GM18868 (cell line): ENCODE results near the gene GLRA1.
"Not testable (repeated sequence)": the region's sequence is repeated elsewhere in the genome, so short reads cannot be mapped to it uniquely, and the experiment has no call there.

ENCODE experiments used
- ATAC-seq: cut with Tn5 transposase; IDR thresholded peaks from one replicate; pipeline ENCODE4 v1.9.1; 2021; ENCODE audit warnings: mild to moderate bottlenecking, moderate library complexity; ENCODE audit not compliant: unreplicated experiment

Gene GLRA1

DNA sequence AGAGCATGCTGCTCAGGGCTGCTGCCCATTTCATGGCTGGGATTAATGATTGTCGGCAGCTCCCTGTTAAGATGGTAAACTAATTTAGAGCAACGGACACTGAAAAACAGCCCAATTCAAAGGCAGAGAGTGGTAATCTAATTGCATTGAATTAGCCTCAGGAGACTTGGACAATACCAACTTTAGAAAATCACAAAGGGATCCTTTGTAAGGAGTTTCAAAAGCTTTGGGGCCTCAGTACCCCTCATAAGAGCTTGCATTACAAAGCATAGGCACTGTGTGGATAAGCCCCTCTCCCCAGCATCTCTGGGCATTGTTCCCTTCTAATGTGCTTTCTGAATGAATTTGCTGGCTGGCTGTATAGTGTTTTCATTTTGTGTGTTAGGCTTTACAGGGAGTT lies 6.7 kb downstream of the GLRA1 start:
- ATAC-seq, result no peak

DNA sequence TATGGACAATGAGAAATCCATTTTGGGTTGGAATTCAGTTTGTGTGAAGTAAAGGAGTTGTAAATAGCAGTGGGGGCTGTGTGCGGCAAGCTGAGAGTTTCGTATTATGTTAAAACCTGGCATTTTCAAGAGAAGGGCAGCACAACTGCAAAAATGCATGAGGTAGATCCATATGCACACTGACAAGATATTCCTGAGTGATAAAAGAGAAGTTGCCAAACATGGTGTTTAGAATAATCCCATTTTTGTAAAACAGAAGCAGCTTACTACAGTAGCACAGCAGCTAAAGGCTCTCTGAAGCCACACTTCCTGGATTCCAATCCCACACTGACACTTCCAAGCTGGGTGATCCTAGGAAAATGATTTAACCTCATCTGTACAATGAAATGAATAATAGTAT lies 11.2 kb downstream of the GLRA1 start:
- no peak for ATAC-seq

DNA sequence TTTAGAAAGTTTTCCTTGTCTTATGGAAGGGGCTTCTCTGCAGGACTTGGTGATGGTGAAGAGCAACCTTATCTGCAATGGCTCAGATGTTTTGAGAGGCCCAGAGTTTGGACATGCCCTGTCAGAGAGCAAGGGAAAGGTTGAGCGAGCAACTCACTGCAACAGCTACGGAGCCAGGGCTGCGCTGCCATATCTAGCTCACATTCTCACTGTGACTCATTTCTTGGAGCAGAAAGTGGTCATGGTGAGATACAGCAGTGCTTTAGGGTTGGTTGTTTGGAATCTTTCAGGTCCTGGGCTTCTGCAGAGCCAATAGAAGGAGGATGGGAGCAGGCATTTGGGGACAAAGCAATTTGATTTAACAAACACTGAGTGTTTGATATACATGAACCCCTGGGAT lies 12.3 kb downstream of the GLRA1 start:
- ATAC-seq, result no peak

DNA sequence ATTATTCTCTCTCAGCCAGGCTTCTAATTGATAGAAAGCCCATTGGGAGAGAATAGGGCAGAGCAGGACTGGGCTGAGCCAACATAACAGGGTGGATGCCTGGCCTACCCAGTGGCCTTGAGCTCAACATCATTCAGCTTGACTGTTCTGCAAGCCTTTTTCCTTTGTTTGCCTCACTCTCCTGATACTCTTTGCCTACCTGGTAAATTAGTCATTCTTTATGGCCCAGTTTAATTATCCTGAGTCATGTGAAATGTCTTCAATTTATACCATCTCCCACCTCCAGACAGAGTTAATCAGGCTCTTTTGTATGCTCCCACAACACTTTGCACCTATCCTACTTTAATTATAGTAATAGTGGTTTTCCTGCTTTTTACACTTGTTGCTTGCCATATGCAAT lies 13.6 kb downstream of the GLRA1 start:
- ATAC-seq, result no peak

DNA sequence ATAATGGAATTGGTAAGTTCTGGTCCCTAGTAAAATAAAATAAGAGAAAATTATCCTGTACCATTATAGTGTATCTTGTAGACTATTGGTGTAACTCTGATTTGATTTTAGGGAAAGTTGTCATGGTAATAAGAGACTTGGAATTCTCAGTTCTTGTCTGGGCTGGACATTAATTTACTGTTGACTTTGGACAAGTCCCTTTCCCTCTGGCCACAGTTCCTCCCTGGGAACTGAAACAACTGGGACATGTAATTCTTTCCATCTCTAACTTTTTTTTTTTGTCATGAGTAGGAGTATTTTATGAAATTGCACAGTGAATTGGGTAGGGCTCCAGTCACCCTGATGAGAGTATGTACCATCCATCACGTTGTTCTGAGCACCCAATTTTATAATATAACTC lies 15.0 kb downstream of the GLRA1 start:
- no peak for ATAC-seq

DNA sequence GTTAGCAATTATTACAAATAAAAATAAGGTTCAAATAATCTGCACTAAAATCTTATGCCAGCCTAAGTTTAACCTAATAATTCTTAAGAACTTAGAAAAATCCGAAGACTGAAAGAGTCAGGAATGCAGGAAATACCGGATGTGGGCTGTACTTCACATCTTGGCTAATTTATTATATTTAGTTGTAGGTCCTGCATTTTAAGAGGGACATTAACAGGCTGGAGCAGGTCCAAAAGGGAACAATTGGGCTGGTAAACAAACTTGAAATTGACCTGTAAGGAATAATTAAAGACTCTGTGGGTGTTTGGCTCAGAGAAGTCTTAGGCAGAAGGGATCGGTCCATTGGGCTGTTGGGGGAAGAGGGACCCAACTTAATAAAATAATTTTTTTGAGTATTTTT lies 18.4 kb downstream of the GLRA1 start:
- no peak for ATAC-seq

DNA sequence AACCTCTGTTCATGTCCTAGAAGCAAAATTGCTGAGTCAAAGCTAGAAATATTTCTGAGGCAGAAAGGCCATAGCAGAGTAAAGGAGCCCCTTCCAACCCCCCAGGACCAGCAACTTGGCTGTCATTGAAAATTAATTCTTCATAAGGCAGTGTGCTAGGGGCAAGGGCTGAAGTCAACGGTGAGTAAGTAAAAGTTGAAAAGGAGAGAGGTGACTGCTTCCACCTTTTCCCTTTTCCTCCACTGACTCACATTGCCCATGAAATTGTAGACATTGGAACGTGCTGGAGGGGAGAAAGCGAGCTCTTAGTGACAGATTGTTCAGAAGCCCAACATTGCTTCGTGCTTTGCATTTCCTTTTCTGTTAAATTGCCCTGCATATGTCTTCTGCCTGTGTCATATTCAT lies 19.1 kb downstream of the GLRA1 start:
- peak; percentile 27 for ATAC-seq

DNA sequence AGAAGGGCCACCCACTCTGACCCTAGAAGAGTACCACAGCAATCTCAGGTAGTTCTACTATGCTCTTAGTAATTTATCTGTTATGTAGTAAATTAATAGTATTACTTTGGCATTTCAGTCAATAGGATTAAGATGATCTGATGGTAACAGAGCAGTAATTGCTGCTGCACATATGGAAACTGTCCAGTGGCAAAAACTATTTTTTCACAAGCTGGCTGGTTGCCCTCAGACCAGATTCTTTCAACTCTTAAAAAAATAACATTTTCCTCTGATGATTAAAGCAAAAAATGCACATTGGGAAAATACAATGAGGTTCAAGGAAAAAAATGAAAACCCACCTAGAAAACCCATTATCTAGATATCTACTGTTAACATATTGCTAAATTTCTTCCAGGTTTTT lies 19.7 kb downstream of the GLRA1 start:
- no peak for ATAC-seq

DNA sequence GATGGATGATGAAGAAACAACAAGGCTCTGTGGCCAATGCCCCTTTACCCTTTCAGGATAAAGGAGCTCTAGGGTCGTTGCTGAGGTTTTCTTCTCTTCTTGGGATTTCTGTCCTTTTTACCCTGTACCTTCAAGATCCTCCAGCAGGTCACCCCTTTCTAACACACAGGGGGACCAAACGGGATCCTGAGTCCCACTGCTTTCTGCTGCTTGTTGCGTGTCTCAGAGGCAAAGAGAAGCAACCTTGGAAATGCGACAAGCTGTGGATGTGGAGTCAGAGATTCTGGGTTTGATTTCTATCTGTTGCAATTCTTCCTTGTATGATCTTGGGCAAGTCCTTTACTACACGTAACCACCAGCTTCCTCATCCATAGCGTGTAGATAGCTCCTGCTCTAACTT lies 20.5 kb downstream of the GLRA1 start:
- ATAC-seq, result no peak

DNA sequence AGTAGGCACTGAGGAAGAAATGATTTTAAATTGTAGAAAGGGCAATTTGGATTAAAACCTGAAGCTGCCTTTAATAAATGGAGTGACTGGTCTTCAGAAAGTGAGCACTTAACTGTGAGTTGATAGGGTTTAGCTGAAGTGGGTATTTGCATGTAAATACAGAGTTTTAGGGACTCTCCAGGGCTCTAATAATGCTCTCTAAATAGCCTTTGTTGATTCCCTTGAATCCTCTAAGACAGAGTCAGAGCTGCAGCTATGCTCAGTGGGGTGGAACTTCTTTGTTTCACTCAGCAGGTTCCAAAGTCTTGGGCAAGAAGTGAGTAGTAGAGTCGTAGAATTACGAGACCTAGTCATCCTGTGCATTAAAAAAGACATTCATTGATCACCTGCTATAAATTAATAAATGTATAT lies 21.4 kb downstream of the GLRA1 start:
- ATAC-seq, result peak; percentile 94

DNA sequence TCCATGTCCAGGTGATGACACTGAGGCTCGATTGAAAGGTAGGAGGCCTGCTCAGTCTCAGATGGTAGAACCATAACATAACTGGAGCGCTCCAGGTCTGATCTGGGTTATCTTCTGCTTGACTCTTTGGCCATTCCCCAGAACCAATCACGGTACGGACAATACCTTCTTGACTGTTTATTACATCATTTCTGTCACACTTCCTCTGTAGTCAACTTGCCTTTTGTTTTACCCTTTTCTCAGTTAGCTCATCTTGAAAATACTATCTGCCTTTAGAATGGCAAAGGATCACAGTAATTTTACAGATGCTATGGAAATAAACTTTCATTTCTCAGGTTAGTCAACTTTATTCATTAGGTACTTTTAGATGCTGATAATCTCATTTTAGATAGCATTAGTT lies 22.4 kb downstream of the GLRA1 start:
- peak; percentile 36 for ATAC-seq

DNA sequence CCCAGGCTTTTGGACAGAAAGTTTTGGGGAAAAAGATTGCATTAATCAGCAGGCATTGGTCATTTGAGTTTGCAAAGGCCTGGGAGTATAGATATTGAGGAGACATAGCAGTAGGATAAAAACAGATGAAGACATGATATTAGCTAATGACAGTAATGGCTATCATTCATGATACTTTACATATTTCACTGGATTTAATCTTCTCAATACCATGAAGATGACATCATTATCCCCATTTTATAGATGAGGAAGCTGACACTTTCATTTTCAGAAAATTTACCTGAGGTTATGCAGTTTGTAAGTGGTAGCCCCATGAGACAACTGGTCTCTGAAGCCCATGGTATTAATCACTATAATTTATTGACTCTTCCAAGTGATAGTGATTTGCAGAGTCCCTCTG lies 23.0 kb downstream of the GLRA1 start:
- ATAC-seq, result no peak

DNA sequence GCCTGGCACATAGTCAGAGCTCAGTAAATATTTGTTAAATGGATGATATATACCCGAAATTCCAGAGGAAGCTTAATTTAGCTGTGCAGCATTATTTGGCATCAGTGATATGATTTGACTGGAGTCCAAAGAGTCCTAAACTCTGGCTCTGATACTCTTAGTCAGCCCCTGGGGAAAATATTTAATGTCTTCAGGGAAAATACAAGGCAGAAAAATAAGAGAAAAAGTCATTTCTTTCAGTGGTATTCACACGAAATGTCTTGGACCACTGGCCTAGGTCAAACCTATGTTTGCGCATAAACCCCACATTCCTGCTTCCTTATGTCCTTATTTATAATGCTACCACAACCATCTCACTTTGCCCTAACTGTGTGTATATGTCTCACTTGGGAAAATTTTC lies 23.8 kb downstream of the GLRA1 start:
- no peak for ATAC-seq

DNA sequence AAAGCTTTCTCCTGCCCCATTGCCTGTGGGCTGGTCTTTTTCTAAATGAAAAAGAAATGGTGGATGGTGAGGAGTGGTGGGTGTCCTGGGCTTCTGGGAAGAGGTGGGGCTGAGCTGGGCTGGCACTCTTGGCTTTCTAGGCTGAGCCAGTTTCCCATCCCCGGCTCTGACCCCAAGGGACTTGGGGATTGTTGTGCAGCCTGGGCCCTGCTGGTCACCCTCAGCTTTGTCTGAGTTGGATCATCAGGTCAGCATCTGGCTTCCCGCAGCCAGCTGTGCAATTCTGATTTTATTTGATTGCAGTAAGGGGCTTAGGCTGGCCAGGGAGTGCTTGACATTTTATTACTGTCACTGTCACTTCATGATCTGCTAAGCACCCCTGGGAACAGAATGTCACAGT lies 25.3 kb downstream of the GLRA1 start:
- no peak for ATAC-seq

DNA sequence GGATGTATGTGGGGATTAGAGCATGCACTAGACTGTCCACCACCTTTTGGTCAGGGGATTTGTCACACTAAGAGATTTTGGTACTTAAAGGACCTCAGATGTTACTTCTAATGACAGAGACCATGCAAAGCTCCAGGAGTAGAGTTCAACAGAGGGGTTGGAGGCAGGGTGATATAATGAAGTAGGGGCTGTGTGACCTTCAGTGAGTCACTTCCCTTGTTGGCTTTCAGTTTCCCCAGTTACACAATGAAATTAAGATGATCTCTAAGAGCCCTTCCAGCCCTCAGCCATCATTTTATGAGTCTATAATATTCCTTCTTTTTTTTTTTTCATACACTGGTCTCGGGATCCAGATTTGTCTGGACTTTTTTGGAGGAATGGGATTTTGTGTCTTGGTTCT lies 26.8 kb downstream of the GLRA1 start:
- ATAC-seq, result peak; percentile 26

DNA sequence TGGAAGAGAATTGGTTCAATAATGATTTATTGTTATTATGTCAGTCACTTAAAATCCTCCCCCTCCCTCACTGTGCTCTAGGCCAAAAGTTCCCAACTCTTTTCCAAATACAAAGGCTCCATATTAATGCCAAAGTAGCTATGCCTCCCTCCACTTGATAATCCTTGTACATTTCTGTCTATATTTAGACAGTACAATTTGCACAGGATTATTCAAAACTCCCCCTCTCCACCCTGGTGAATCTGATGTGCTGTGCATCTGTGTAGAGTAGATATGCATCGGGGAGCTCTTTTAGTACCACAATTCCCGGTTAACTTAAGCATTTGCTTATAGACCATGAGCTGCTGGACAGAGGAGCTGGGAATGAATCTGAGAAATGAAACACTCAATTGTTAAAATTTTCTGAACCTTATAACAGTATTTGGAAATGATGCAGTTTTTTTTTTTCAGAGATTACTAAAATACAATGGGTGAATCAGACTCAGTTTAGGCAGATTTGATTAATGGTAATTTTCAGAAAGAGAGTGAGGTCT lies 27.6 kb downstream of the GLRA1 start:
- no peak for ATAC-seq

DNA sequence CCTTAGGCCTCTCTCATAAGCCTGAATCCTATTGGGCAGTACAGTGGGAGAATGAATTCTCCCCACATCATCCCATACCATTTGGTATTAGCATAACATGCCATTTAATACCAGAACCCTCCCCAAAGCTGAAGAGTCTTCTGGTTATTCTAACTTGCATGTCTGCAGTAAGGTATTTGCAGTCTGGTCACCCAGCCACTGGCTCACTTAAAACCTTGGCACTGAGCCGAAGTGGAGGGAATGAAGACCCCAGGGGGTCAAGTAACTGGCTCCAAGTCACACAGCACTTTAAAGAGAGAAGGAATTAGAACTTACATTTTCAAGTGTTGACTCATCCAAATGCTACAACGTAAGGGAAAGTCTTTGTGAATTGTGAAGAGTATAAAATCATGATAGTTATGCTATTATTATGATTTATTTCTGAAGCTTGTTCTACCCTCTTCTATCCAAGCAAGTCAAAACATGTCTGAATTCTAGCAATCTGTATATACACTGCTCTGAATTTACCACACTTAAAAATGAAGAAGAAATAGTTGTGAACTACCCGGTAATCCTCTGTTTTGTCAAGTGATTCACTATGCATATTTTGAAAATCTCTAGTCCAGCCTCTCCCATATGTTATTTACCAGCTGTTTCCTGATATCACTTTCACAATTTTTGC lies 28.5 kb downstream of the GLRA1 start:
- no peak for ATAC-seq

DNA sequence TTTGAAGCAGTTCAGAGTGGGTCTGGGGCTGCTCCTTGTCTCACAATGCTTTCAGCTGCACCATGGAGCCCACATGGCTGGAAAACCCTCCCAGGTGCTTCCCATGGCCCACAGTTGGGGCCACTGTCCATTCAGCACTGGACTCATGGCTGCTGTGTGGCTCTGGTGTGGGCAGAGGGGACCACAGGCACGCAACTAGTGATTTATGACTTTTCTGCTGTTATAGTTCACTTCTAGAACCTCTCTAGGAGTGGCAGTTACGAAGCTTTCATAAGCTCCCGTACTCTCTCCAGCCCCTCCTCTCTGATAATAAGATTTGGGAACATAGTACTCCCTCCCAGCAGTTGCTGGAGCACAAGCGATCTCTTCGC lies 29.0 kb downstream of the GLRA1 start:
- ATAC-seq, result no peak

DNA sequence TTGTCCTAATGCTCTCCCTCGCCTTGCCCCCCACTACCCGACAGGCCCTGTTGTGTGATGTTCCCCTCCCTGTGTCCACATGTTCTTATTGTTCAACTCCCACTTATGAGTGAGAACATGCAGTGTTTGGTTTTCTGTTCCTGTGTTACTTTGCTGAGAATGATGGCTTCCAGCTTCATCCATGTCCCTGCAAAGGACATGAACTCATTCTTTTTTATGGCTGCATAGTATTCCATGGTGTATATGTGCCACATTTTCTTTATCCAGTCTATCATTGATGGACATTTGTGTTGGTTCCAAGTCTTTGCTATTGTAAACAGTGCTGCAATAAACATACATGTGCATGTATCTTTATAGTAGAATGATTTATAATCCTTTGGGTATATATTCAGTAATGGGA lies 31.2 kb downstream of the GLRA1 start:
- ATAC-seq, result not testable (repeated sequence)

DNA sequence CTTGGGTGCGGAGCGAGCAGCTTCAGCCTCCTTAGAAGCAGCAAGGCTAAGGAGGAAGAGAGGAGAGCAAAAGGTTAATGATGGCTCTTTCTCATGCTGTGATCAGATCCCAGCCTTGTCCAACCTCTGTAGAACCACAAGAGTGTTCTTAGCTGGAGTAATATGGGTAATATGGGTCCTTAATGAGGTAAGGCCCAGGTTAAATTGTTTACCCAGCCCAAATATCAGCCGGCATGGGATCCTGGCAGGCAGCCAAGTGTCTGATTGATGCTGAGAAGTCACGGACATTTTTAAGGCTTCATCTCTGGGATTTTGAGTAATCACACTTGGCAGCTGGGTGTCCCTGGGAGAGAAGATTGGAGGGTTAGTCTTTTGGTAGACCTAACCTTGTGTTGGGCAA lies 32.3 kb downstream of the GLRA1 start:
- ATAC-seq, result no peak

DNA sequence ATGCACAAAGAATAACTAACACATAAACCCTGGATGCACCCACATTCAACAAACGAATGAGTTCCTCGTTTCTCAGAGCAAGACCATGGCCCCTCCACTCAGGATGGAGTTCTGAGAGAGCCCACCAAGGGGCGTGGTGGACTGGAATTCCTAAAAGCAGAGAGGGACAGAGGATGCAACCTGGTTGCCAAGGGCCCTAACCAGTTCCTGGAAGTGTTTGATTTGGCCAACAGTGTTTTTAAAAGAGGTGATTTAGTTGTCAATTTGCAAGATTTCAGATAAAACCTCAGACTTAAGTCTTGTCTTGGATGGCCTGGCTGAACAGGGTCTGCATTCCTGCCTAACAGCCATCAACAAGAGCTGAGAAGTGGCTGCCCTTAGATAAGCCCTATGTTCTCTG lies 34.4 kb downstream of the GLRA1 start:
- ATAC-seq, result no peak

DNA sequence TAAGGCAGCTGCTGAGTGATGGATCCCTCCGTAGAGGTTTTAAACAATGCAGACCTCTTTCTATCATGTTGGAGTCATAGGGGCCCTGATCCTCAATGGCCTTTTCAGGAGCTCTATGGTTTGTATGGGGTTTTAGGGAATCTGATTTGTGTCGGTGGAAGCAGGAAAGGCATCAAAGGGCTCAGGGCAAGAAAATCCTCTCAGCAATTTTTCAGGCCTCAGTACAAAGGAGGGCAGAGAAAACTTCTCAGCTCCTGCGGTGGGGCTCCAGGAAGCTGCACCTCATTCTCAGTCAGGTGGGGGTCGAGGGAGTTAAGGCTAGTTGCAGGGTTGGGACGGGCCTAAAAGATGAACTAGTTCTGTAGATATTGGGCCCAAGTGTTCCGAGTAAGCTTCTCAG lies 35.0 kb downstream of the GLRA1 start:
- no peak for ATAC-seq

DNA sequence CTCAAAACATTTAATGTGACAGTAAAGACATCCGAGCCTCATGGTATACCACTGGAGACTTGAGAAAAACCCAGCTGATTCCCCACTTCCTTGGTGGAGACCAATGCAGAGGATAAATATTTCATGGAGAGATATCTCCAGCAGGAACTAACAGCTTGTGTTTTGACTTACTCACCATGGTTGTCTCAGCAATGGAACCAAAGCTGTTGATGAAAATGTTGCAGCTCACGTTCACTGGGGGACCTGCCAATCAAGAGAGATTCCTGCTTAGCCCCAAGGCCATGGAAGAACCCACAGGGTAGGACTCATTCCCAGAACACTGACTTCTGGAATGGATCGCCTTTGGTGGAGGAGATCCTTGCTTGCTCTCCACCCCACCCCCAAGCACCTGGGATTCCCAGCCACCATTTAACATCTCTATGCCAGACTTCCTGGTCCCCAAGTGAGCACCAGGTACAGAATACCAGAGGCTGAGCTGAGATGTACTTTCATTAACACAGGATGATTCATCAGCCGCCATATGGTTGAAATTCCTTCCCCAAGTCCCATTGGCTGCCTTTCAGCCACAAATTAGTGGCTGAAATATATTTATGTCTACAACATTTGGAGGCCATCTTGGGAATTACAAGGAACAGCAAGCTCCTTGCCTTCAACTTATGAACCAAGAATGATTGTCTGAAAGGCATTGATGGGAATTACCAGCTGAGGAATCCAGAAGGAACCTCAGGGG lies 37.9 kb downstream of the GLRA1 start:
- ATAC-seq, result no peak
